Type B pancreatic cell (in vitro differentiated cells): ENCODE results near the gene MAPK14. TPM values are rescaled to one million over a fixed set of nuclear protein-coding genes. Genes with fewer than 3 reads are reported as not detected.

ENCODE experiments used
- DNase-seq: peaks from one replicate; pipeline ENCODE4 v3.0.0; 2021; ENCODE audit warnings: mixed read lengths; ENCODE audit not compliant: unreplicated experiment; ENCODE audit errors: extremely low spot score
- H3K27ac Mint-ChIP-seq: 2 replicates; pipeline ENCODE4 v1.8.0; 2021; ENCODE audit warnings: mild to moderate bottlenecking, mixed read lengths
- H3K27me3 Mint-ChIP-seq: 2 replicates; pipeline ENCODE4 v1.8.0; 2021; ENCODE audit warnings: mixed read lengths
- H3K36me3 Mint-ChIP-seq: 2 replicates; pipeline ENCODE4 v1.8.0; 2021; ENCODE audit warnings: mixed read lengths
- H3K4me1 Mint-ChIP-seq: one replicate; pipeline ENCODE4 v1.8.0; 2021; ENCODE audit warnings: mixed read lengths; ENCODE audit not compliant: unreplicated experiment
- H3K4me3 Mint-ChIP-seq: 2 replicates; pipeline ENCODE4 v1.8.0; 2021; ENCODE audit warnings: mild to moderate bottlenecking, mixed read lengths
- H3K9me3 Mint-ChIP-seq: 2 replicates; pipeline ENCODE4 v1.8.0; 2021; ENCODE audit warnings: mixed read lengths
- CTCF ChIP-seq: fragments of 200-600 bp; sonication (generic); conservative IDR thresholded peaks from 2 replicates; pipeline ENCODE4 v1.5.0; 2021; ENCODE audit warnings: antibody characterized with exemption, mild to moderate bottlenecking
- total RNA-seq: library from RNA; stranded (reverse); gene quantifications from 2 replicates; pipeline ENCODE4 v1.2.1, GENCODE V29; 2021; ENCODE audit warnings: low replicate concordance

The MAPK14 gene
- total RNA-seq, 1 donor from 2014 or later, result 40.1 TPM

GRCh38 chr6:36149476-36149875, 121.9 kb downstream of the MAPK14 start:
- no peak for DNase-seq
- Mint-ChIP-seq H3K4me3 (no peak overlapping the region), H3K9me3 (peaks cover 7% of the 10 kb centered on the region), H3K27me3 (no peaks in the 10 kb centered on the region), H3K36me3 (peaks cover 2% of the 10 kb centered on the region), H3K4me1 (peaks cover 3% of the 10 kb centered on the region), H3K27ac (no peak overlapping the region)
- TF ChIP-seq CTCF, result no peak

- no peak for DNase-seq
- peaks cover 4% of the 10 kb centered on the region for H3K4me1 Mint-ChIP-seq
- no peak for TF ChIP-seq CTCF
- no peak overlapping the region for H3K27ac Mint-ChIP-seq
- H3K27me3 Mint-ChIP-seq, result no peaks in the 10 kb centered on the region
- H3K4me3 Mint-ChIP-seq, result no peak overlapping the region
- peaks cover 10% of the 10 kb centered on the region for H3K9me3 Mint-ChIP-seq
- peaks cover 4% of the 10 kb centered on the region for H3K36me3 Mint-ChIP-seq
Measured at GRCh38 chr6:36150283-36150682, 122.7 kb downstream of the MAPK14 start.

DNA sequence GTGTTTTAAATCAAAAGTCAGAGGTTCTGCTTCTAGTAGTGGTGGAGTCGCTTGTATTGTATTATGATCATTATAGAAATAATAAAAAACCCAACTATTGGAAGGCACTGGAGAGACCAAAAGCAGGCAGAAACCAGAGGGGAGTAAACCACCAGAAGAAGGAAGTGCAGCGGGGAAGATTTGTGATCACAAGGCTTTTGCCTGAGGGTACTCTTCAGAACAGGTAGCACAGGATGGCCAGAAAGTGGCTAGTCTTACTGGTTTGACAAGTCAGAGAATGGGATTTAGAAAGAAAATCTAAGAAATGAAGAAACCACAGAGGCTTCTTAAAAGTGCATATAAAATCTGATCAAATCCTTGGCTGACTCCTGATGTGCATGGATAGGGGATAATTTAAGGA, 126.7 kb downstream of the MAPK14 start:
- no peaks in the 10 kb centered on the region for H3K27me3 Mint-ChIP-seq
- no peak for DNase-seq
- peaks cover 4% of the 10 kb centered on the region for H3K36me3 Mint-ChIP-seq
- H3K4me1 Mint-ChIP-seq, result peaks cover 4% of the 10 kb centered on the region
- H3K9me3 Mint-ChIP-seq, result peaks cover 14% of the 10 kb centered on the region
- TF ChIP-seq CTCF, result no peak
- H3K27ac Mint-ChIP-seq, result peak overlapping the region; percentile 90
- H3K4me3 Mint-ChIP-seq, result peak overlapping the region; percentile 72

DNA sequence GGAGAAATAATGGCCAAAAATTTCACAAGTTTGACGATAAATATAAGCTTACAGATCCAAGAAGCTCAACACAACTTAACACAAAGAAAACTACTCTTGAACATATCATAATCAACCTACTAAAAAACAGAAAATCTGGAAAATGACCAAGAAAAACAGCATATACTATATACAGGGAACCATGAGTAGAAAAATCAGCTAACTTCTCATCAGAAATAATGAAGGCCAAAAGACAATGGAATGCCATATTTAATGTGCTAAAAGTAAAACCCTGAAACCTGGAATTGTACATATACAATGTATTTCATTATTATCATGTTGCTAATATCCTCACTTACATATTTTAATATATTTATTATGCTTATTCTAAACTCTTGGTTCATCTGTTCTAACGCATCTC, 128.1 kb downstream of the MAPK14 start:
- Mint-ChIP-seq H3K36me3 (peaks cover 4% of the 10 kb centered on the region), H3K4me3 (no peak overlapping the region), H3K4me1 (peaks cover 4% of the 10 kb centered on the region), H3K27me3 (no peaks in the 10 kb centered on the region), H3K9me3 (peaks cover 14% of the 10 kb centered on the region), H3K27ac (no peak overlapping the region)
- TF ChIP-seq CTCF, result no peak
- DNase-seq, result no peak

GRCh38 chr6:36160147-36160760, 132.6 kb downstream of the MAPK14 start:
- TF ChIP-seq CTCF, result no peak
- Mint-ChIP-seq H3K27me3 (no peaks in the 10 kb centered on the region), H3K9me3 (peaks cover 4% of the 10 kb centered on the region), H3K36me3 (no peaks in the 10 kb centered on the region), H3K4me3 (no peak overlapping the region), H3K27ac (no peak overlapping the region), H3K4me1 (no peaks in the 10 kb centered on the region)
- DNase-seq, result no peak

Other genes with a start within 250 kb of the MAPK14 start
- not detected in 2 replicates for gene CLPSL1, start 246.8 kb upstream of the MAPK14 start, total RNA-seq
- gene CLPS, start 230.5 kb upstream of the MAPK14 start, total RNA-seq, result 1.8 TPM in 1 of 2 replicates, not detected in the other
- not detected in 2 replicates for gene LHFPL5, start 222.5 kb upstream of the MAPK14 start, total RNA-seq
- gene SRPK1, start 106.7 kb upstream of the MAPK14 start, total RNA-seq, result 69.7 and 73.8 TPM in 2 replicates
- 0.19 TPM in 1 of 2 replicates, not detected in the other for gene SLC26A8, start 3.2 kb upstream of the MAPK14 start, total RNA-seq
- 29.4 and 67.6 TPM in 2 replicates for gene MAPK13, start 102.7 kb downstream of the MAPK14 start, total RNA-seq
- 47.7 and 48.4 TPM in 2 replicates for gene BRPF3, start 168.9 kb downstream of the MAPK14 start, total RNA-seq
- gene PNPLA1, start 242.3 kb downstream of the MAPK14 start, total RNA-seq, result 0.12 TPM in 1 of 2 replicates, not detected in the other